ENCODE data around the gene NAA16.
"Not testable (repeated sequence)": the region's sequence is repeated elsewhere in the genome, so short reads cannot be mapped to it uniquely, and the experiment has no call there.

Gene NAA16

DNA sequence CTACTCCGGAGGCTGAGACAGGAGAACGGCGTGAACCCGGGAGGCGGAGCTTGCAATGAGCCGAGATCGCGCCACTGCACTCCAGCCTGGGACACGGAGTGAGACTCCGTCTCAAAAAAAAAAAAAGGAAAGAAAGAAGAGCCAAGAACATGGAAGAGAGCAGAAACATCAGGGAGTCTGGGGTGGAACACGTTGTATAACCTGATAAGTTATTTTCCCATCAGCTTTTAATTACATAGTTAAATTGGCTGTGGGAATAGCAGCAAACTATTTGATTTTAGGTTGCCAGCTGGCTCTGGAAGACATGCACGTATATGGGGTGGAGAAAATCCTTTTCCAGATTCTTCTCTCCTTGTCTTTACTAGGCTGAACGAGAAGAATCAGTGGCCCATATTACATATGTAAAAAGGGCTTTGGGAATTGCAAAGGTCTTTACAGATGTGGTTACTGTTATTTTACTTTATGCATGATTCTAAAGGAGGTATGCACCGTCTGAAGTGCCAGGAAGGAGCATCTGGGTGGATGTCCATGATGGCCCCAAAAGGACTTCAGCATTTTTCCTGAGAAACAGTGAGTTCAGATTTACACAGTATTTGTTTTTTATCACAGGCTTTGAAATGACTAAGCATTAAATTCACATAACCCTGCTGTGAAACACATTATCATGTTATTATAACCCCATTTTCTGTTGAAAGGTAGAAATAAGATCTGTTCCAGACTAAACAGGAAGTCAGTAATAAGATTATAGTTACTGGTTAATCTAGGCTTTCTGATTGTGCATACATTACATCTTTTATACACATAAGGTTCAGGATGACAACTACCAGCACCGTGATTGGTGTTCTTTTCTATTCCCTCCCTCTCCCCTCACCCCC lies 4.6 kb upstream of the NAA16 start:
- DNase-seq = no peak

DNA sequence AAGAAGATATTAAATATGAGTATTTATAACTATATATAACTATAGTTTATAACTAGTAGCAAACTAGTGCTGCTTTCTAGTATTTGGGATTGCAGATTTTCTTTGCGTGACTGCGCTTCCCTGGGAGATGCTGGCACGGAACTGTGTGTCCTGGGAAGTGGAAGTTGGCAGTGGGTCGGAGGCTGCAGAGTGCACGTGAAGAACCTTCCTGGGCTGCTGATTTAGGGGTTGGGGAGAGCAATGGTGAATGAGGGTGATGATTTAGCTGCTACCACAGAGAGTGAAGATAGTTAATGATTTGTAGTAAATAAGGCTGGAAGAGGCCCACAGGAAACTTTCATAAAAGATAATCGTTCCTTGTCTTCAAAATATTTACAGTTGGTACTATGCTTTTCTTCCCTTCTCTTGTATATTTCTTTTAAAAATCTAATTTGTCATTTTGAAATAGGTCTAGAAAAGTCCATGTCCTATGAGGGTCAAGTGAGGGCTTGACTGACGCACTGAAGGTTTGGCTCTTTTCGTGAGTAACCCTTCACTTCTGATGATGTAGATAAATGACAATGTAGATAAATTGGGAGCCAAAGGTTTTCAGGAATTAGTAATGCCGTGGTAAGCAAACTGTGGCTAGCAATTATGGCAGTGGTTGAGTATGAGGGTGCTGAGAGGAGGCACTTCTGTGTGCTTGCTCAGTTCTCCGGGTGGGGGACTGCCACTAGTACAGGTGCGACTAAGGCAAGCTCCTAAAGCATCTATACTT lies 3.0 kb upstream of the NAA16 start:
- DNase-seq = no peak

GRCh38 chr13:41311406-41312175 lies 524 bp downstream of the NAA16 start:
- DNase-seq = peak; percentile 39 to 60 (median 45)

DNA sequence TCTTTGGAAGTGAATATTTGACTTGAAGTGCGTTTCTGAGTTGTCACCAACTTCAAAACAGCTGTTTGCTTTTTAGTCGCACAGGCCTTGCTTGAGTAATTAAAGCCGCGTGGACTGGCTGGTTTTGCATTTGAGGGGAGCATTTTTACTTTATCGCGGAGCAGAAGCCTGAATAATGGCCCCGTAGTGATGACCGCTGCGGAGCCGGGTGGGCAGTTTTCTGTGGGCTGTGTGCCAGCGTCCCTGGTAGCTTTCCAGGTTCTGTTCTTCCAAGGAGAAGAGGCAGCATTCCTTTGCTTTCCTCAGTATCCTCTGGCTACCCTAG lies 1.1 kb downstream of the NAA16 start:
- DNase-seq = peak in 1 of 5 donors; percentile 17

DNA sequence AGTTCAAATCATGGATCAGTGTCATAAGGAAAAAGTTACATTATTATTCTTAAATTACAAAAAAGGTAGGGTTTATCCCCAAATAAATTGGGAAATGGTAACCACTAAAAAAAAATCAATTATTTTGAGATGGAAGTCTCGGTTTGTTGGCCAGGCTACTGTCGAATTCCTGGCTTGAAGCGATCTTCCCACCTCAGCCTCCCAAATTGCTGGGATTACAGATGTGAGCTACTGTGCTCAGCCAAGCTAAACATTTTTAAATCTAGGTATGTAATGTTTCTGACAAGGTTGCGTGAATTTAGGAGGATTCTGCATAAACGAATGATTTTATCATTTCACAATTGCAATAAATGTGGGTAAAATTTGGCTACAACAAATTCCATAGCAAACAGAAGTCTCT lies 2.0 kb downstream of the NAA16 start:
- DNase-seq = no peak

DNA sequence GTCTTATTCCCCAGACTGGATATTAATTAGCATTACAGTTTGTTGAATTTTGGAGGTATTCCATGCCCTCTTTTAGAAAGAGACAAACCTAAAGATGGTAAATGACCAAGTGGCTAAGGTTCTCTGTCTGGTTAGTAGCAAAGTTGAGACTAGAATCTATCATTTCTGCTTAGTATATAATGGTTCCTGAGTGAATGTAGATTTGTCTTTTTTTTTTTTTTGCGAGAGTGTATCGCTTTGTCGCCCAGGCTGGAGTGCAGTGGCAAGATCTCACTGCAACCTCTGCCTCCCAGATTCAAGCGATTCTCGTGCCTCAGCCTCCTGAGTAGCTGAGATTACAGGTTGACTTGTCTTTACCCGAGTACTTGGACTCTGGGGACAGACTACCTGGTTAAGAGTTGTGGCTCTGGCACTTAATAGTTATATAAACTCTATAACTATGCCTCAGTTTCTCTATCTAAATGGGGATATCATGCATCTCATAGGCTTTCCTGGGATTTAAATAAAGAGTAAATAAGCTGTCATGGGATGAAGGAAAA lies 2.7 kb downstream of the NAA16 start:
- DNase-seq = no peak

GRCh38 chr13:41315443-41316047 lies 4.5 kb downstream of the NAA16 start:
- DNase-seq = peak in 1 of 5 donors; percentile 32

- no peak for DNase-seq
Observed at GRCh38 chr13:41317243-41317642, 6.2 kb downstream of the NAA16 start.

DNA sequence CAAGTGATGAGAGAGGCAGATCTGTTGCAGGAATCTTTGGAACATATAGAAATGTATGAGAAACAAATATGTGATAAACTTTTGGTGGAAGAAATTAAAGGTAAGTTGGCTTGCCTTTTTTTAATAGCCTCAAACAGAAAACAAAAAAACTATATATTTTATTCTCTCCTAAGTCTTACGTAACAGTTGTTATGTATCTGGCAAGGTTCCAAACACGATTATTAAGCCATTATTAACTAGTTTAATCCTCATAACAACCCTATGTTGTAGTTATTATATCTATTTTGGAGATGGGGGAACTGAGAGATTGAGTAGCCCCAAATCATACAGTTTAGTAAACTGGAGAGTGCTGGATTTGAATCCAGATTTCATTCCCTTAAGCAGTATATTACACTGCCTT lies 14.7 kb downstream of the NAA16 start:
- no peak for DNase-seq

DNA sequence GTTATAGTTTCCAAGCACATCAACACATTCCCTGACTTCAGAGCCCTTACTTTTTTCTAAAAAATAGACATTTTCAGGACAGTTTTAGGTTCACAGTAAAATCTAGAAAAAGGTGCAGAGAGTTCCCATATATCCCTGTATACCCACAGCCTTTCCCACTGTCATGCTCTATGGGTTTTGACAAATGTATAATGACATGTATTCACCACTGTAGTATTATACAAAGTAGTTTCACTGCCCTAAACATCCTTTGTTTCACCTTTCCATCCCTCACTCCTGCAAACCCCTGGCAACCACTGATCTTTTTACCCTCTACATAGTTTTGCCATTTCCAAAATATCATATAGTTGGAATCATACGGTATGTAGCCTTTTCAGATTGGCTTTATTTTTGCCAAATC lies 15.6 kb downstream of the NAA16 start:
- no peak for DNase-seq

- no peak for DNase-seq
Observed at GRCh38 chr13:41327994-41328790, 17.1 kb downstream of the NAA16 start.

DNA sequence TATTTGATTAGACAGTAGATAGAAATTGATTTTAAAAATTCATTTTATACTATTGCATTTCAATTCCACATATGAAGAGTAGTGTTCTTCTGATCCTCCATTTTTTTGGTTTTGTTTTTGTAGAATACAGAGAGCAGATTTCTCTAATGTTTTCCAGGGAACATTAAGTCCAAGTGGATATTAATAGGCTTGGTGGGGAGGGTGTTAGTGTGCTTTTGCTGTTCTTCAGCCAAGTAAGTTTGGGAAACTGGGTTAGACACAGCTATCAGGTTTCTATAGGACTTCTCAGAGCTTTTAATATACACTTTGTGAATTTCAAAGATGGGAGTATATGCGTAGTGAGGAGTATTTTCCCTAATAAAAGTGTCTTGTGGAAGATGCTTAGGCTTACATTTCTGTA lies 21.8 kb downstream of the NAA16 start:
- DNase-seq = no peak

GRCh38 chr13:41334810-41335209 lies 23.7 kb downstream of the NAA16 start:
- no peak for DNase-seq

DNA sequence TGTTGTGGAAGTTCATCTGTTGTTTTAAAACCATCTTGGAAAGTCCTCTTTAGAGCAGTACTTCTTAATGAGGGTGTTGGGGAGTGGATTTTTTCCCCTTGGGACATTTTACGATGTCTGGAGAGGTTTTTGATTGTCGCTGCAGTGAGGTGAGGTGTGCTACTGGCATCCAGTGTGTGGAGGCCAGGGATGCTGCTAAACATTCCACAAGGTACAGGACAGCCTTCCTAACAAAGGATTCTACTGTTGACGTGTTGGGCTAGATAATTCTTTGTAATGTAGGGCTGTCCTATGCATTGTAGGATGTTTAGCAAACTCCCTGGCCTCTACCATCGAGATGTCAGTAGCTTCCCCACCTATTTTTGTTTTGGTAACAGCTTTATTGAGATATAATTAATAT lies 33.3 kb downstream of the NAA16 start:
- DNase-seq = no peak

DNA sequence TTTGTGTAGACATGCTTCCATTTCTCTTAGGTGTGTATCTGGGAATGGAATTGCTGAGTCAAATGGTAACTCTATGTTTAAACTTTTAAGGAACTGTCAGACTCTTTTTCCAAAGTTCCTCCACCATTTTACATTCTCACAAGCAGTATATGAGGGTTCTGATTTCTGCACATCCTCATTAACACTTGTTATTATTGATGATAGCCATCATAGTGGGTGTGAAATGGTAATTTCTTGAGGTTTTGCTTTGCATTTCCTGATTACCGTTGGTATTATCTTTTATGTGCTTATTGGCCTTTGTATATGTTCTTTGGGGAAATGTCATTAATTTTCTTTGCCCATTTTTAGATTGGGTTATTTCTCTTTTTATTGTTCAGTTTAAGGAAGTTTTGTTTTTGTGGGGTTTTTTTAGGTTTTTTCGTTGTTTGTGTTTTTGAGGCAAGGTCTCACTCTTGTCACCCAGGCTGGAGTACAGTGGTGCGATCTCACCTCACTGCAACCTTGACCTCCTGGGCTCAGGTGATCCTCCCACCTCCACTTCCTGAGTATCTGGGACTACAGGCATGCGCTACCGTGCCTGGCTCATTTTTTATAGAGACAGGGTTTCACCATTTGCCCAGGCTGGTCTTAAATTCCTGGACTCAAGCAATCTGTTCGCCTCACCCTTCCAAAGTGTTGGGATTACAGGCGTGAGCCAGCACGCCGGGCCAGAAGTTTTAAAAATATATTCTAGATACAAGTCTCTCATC lies 34.3 kb downstream of the NAA16 start:
- DNase-seq = no peak

GRCh38 chr13:41345914-41346589 lies 35.0 kb downstream of the NAA16 start:
- no peak for DNase-seq

- peak in 4 of 5 donors; percentile 28 to 65 (median 37) for DNase-seq
Observed at GRCh38 chr13:41352935-41353840, 42.1 kb downstream of the NAA16 start.

DNA sequence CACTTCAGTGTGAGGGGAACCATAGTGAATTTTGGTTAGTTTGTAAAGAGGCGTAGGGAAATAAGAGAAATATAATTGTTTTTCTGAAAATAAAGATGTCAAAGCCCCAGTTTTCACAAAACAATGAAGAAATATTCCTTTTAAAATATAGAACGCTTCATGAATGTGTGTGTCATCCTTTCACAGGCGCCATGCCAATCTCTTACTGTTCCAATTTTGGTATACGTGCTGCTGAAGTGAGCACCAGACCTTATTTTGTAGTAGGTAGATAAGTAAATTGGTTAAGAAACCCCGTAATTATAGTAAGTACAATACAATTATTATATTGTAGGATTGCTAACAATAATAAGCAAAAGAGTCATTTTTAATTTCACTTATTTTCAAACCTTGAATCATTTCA lies 43.3 kb downstream of the NAA16 start:
- DNase-seq = no peak

- DNase-seq = not testable (repeated sequence)
Observed at GRCh38 chr13:41356385-41356648, 45.2 kb downstream of the NAA16 start.

- peak in 3 of 5 donors; percentile 10 to 65 (median 20) for DNase-seq
Observed at GRCh38 chr13:41356786-41357185, 45.7 kb downstream of the NAA16 start.

Measured in T-helper 1 cell (primary cell).